SK-N-SH (cell line): ENCODE results near the gene MAML3. TPM values are rescaled to one million over a fixed set of nuclear protein-coding genes. Genes with fewer than 3 reads are reported as not detected.

Source experiments
- CTCF ChIA-PET: fragments of 300-600, 350-600 bp; formaldehyde crosslinking; extraction: SDS; loops from one replicate; lab custom pipeline; 2021; lab: Yijun Ruan, JAX
- POLR2A ChIA-PET: fragments of 350-600 bp; sonication (Branson Sonifier 250); formaldehyde crosslinking; extraction: SDS; loops from one replicate; lab custom pipeline; 2020; ENCODE audit warnings: antibody characterized with exemption, inconsistent platforms; lab: Yijun Ruan, JAX
- DNase-seq: peaks from one replicate; pipeline ENCODE4 v3.0.0; 2012
- H2AFZ ChIP-seq: fragments of 200-600 bp; sonication (generic); 2 replicates; pipeline ENCODE4 v1.8.1; 2016; ENCODE audit warnings: antibody characterized with exemption, mild to moderate bottlenecking, low read depth
- H3F3A ChIP-seq: fragments of 200-600 bp; sonication (generic); replicated peaks from 2 replicates; pipeline ENCODE3; 2016; ENCODE audit warnings: antibody characterized with exemption, mild to moderate bottlenecking; ENCODE audit not compliant: insufficient read depth
- H3K27ac ChIP-seq, 2 experiments: fragments of 200-500 bp in 1 of 2; fragments of 200-600 bp in 1 of 2; sonication (Bioruptor generic) in 1 of 2; sonication (generic), shearing (Covaris generic) in 1 of 2; 2 replicates each; pipeline versions ENCODE4 v1.5.1 to v1.6.1; 2014 to 2016; ENCODE audit warnings: low read depth in 2 of 2, inconsistent platforms in 1 of 2, low read length in 1 of 2, mild to moderate bottlenecking in 1 of 2, mixed read lengths in 1 of 2
- H3K27me3 ChIP-seq: fragments of 200-600 bp; sonication (generic), shearing (Covaris generic); 2 replicates; pipeline ENCODE4 v1.6.1; 2016; ENCODE audit warnings: mixed run types; ENCODE audit not compliant: insufficient read depth
- H3K36me3 ChIP-seq, 2 experiments: fragments of 200-500 bp in 1 of 2; fragments of 200-600 bp in 1 of 2; sonication (Bioruptor generic) in 1 of 2; sonication (generic) in 1 of 2; replicated peaks in 1 of 2; 2 replicates each; pipeline versions ENCODE3 to v1.5.1; 2014 to 2016; ENCODE audit warnings: low read length in 1 of 2, mild to moderate bottlenecking in 1 of 2; ENCODE audit not compliant: insufficient read depth in 2 of 2, control insufficient read depth in 1 of 2
- H3K4me1 ChIP-seq, 2 experiments: fragments of 200-500 bp in 1 of 2; fragments of 200-600 bp in 1 of 2; sonication (Bioruptor generic) in 1 of 2; sonication (generic), shearing (Covaris generic) in 1 of 2; 2 replicates each; pipeline versions ENCODE4 v1.5.1 to v1.6.1; 2014 to 2016; ENCODE audit warnings: low read depth in 1 of 2, low read length in 1 of 2, mixed run types in 1 of 2; ENCODE audit not compliant: insufficient read depth in 2 of 2, control insufficient read depth in 1 of 2
- H3K4me2 ChIP-seq: fragments of 200-600 bp; sonication (generic), shearing (Covaris generic); 2 replicates; pipeline ENCODE4 v1.6.1; 2017; ENCODE audit warnings: mixed run types
- H3K4me3 ChIP-seq, 2 experiments: fragments of 200-500 bp in 1 of 2; fragments of 200-600 bp in 1 of 2; sonication (Bioruptor generic) in 1 of 2; sonication (generic), shearing (Covaris generic) in 1 of 2; 2 replicates each; pipeline versions ENCODE4 v1.5.1 to v1.8.1; 2014 to 2016; ENCODE audit warnings: low read depth in 2 of 2, inconsistent platforms in 1 of 2, low read length in 1 of 2, mild to moderate bottlenecking in 1 of 2, mixed read lengths in 1 of 2, moderate library complexity in 1 of 2
- H3K79me2 ChIP-seq: fragments of 200-600 bp; sonication (generic); 2 replicates; pipeline ENCODE4 v1.8.1; 2017; ENCODE audit warnings: mild to moderate bottlenecking; ENCODE audit not compliant: insufficient read depth
- H3K9ac ChIP-seq: fragments of 200-600 bp; sonication (generic); 2 replicates; pipeline ENCODE4 v1.6.1; 2017; ENCODE audit warnings: mixed run types
- H3K9me2 ChIP-seq: fragments of 200-600 bp; sonication (generic); 2 replicates; pipeline ENCODE4 v1.6.1; 2017; ENCODE audit warnings: mixed run types
- H3K9me3 ChIP-seq: fragments of 200-600 bp; sonication (generic); 2 replicates; pipeline ENCODE4 v1.6.1; 2017; ENCODE audit warnings: mixed run types, mild to moderate bottlenecking, moderate library complexity
- H4K20me1 ChIP-seq: fragments of 200-600 bp; sonication (generic); 2 replicates; pipeline ENCODE4 v1.6.1; 2017; ENCODE audit warnings: mild to moderate bottlenecking, mixed run types; ENCODE audit not compliant: insufficient read depth
- ELF1 ChIP-seq: IDR thresholded peaks from 2 replicates; pipeline ENCODE4 v1.4.0; 2012
- USF1 ChIP-seq: IDR thresholded peaks from 2 replicates; pipeline ENCODE4 v1.4.0; 2012; ENCODE audit warnings: low read depth, borderline replicate concordance
- USF2 ChIP-seq: fragments of 150-350 bp; IDR thresholded peaks from 2 replicates; pipeline ENCODE4 v1.6.1; 2017; ENCODE audit warnings: antibody characterized with exemption, low read length, low read depth, borderline replicate concordance
- YY1 ChIP-seq: IDR thresholded peaks from 2 replicates; pipeline ENCODE4 v1.4.0; 2012; ENCODE audit warnings: low read depth, mild to moderate bottlenecking
- ZBTB33 ChIP-seq: IDR thresholded peaks from 2 replicates; pipeline ENCODE4 v1.4.0; 2012; ENCODE audit warnings: low read depth, borderline replicate concordance
- polyA plus RNA-seq, 3 experiments: library from polyadenylated mRNA; depleted of rRNA; stranded (reverse); fragments of >200 nt; gene quantifications; 2 replicates each; pipeline ENCODE4 v1.2.3, GENCODE V29; 2012
- TF ChIP-seq, protein P1 (sequence below): fragments of 150-350 bp; IDR thresholded peaks from 2 replicates; pipeline ENCODE4 v1.6.1; 2016; ENCODE audit warnings: mild to moderate bottlenecking, low read depth, low read length
- TF ChIP-seq, protein P2 (sequence below): IDR thresholded peaks from 2 replicates; pipeline ENCODE4 v1.6.1; 2012; ENCODE audit warnings: mild to moderate bottlenecking, low read depth, low read length, moderate library complexity

MAML3 gene
- polyA plus RNA-seq, 1 of the 3 experiments (the other 2 are of a cell fraction): 5.3 TPM

DNA sequence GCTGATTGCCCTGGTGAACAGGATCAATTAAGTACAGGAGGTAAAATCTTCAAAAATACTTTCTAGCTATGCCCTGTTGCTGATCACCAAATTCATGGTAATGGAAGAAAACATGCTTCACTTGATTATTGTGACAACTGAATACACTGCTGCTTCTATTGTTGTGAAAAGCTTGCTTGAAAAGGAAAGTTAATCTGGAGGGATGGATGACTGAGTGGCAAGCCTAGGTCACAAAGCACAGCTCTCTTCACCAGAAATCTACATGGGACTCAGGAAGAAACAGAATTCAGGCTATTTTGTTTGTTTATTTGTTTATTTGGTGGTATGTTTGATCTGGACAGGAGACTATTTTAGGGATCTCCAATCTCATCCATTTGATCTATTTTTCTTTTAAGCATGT, 306.4 kb downstream of the MAML3 start:
- H3K4me1 ChIP-seq: peaks cover 0 to 48% of the 10 kb centered on the region in 2 experiments; a peak in 2 of 4 replicates
- CTCF ChIA-PET: interaction anchor here (0.7 to 2.2 kb wide), 6 partner anchors 10 to 305 kb away, joined by 3 to 9 read pairs (median 3); no protein-coding TSS in a partner anchor
- TF ChIP-seq USF2 (no peak), USF1 (no peak), ZBTB33 (no peak), YY1 (no peak), ELF1 (no peak)
- TF ChIP-seq, protein P1, sequence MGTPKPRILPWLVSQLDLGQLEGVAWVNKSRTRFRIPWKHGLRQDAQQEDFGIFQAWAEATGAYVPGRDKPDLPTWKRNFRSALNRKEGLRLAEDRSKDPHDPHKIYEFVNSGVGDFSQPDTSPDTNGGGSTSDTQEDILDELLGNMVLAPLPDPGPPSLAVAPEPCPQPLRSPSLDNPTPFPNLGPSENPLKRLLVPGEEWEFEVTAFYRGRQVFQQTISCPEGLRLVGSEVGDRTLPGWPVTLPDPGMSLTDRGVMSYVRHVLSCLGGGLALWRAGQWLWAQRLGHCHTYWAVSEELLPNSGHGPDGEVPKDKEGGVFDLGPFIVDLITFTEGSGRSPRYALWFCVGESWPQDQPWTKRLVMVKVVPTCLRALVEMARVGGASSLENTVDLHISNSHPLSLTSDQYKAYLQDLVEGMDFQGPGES: no peak
- TF ChIP-seq, protein P2, sequence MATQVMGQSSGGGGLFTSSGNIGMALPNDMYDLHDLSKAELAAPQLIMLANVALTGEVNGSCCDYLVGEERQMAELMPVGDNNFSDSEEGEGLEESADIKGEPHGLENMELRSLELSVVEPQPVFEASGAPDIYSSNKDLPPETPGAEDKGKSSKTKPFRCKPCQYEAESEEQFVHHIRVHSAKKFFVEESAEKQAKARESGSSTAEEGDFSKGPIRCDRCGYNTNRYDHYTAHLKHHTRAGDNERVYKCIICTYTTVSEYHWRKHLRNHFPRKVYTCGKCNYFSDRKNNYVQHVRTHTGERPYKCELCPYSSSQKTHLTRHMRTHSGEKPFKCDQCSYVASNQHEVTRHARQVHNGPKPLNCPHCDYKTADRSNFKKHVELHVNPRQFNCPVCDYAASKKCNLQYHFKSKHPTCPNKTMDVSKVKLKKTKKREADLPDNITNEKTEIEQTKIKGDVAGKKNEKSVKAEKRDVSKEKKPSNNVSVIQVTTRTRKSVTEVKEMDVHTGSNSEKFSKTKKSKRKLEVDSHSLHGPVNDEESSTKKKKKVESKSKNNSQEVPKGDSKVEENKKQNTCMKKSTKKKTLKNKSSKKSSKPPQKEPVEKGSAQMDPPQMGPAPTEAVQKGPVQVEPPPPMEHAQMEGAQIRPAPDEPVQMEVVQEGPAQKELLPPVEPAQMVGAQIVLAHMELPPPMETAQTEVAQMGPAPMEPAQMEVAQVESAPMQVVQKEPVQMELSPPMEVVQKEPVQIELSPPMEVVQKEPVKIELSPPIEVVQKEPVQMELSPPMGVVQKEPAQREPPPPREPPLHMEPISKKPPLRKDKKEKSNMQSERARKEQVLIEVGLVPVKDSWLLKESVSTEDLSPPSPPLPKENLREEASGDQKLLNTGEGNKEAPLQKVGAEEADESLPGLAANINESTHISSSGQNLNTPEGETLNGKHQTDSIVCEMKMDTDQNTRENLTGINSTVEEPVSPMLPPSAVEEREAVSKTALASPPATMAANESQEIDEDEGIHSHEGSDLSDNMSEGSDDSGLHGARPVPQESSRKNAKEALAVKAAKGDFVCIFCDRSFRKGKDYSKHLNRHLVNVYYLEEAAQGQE: no peak
- TF ChIP-seq, all 33 proteins: peak for 0

More for the DNA sequence above, 306.4 kb downstream of the MAML3 start:
- Histone ChIP-seq H3K27me3 (no peaks in the 10 kb centered on the region), H3K36me3 (peaks cover 0 to 3% of the 10 kb centered on the region in 2 experiments), H4K20me1 (no peaks in the 10 kb centered on the region), H3K4me2 (no peak overlapping the region), H3K9me3 (no peaks in the 10 kb centered on the region), H3K4me3 (no peak overlapping the region), H3F3A (no peaks in the 10 kb centered on the region), H3K79me2 (no peaks in the 10 kb centered on the region), H3K9me2 (no peaks in the 10 kb centered on the region), H3K27ac (peak overlapping the region in 1 of 2 experiments; percentile 94; a peak in 2 of 4 replicates), H3K9ac (no peak overlapping the region), H2AFZ (no peak overlapping the region)
- DNase-seq: no peak
- POLR2A ChIA-PET: interaction anchor here (1.0 to 1.5 kb wide), 5 partner anchors 10 to 202 kb away, joined by 3 to 8 read pairs (median 4); no protein-coding TSS in a partner anchor
